Middle frontal gyrus (tissue), 1 donor: ENCODE measurements around the gene ACY1.

Source experiments
- DNase-seq: peaks from one replicate; pipeline ENCODE4 v3.0.0-alpha.2; 2015; ENCODE audit warnings: low spot score; ENCODE audit errors: extremely low spot score

The ACY1 gene

GRCh38 chr3:51945926-51946705, 37.2 kb upstream of the ACY1 start:
- no peak for DNase-seq

DNA sequence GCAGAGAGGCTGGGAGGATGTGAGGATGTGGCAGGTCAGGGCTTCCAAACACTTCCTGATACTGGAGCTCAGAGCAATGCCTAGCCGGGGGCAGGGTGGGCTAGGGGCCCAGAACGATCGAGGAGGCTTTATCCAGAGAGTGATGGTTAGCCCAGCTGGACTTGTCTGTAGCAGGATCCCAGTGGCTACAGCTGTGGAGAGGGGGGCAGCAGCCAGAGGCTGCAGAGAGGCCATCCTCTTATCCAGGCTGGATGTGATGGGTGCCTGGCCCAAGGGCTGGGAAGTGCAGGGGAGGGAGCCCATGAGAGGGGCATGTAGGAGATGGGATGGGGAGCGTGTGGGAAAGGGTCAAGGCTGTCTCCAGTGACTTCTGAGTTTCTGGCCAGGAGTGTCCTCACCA, 36.5 kb upstream of the ACY1 start:
- no peak for DNase-seq

GRCh38 chr3:51947215-51947900, 36.0 kb upstream of the ACY1 start:
- DNase-seq = no peak

- DNase-seq = no peak
Observed at GRCh38 chr3:51948016-51948580, 35.2 kb upstream of the ACY1 start.

GRCh38 chr3:51949121-51949520, 34.2 kb upstream of the ACY1 start:
- no peak for DNase-seq

DNA sequence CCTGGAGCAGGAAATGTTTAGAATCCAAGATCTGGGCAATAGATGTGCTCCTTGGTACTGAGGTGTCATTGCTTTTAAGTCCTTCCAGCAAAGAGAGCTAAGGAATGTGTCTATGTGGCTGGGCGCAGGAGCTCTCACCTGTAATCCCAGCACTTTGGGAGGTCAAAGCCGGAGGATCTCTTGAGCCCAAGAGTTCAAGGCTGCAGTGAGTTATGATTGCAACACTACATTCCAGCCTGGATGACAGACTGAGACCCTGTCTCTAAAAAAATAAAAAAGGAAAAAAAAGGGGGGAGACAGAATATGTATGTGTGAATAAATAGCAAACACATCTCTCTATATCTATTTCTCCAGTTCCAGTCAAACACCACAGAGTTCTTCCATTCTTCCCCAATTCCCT, 32.4 kb upstream of the ACY1 start:
- DNase-seq = no peak

- DNase-seq = no peak
Observed at GRCh38 chr3:51953445-51953844, 29.9 kb upstream of the ACY1 start.

DNA sequence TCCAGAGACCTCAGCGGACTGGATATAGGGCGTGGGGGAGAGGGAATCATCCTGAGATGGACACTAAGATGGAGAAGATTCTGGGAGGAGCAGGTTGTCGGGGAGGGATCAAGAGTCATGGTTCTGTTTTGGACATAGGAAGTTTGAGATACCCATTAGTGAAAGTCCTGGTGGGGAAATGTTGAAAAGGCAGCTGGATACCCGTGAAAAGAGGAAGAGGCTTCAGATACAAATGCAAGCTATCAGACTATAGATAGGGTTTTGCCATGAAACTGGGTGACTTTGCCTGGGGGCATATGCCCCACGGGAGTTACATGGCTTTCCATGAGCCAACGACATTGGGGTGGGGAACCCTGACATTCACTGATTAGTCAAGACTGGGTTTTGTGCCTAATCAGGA, 29.2 kb upstream of the ACY1 start:
- DNase-seq = no peak

DNA sequence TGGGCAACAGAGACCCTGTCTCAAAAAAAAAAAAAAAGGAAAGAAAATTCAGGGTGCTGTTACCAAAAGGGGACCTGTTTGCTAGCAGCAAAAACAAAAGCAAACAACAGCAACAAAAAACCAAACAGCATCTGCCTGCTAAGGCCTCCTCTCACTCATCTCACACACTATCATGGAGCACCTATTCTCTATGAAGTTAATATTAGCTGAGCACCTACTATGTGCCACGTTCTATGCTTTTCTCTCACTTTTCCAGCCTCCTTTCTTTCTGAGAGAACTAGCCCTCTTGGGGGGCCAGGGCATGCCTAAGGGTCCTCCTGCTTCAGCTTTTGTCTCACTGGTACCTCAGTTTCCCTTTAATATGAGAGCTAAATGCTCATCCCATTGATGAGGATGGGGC, 28.6 kb upstream of the ACY1 start:
- no peak for DNase-seq

- DNase-seq = peak; percentile 62
Observed at GRCh38 chr3:51955175-51955892, 28.0 kb upstream of the ACY1 start, which contains the start of gene GPR62. Gene GPR62, plus strand, starts transcription at chr3:51955381. Its CDS starts 272 bp downstream, at chr3:51955653.

DNA sequence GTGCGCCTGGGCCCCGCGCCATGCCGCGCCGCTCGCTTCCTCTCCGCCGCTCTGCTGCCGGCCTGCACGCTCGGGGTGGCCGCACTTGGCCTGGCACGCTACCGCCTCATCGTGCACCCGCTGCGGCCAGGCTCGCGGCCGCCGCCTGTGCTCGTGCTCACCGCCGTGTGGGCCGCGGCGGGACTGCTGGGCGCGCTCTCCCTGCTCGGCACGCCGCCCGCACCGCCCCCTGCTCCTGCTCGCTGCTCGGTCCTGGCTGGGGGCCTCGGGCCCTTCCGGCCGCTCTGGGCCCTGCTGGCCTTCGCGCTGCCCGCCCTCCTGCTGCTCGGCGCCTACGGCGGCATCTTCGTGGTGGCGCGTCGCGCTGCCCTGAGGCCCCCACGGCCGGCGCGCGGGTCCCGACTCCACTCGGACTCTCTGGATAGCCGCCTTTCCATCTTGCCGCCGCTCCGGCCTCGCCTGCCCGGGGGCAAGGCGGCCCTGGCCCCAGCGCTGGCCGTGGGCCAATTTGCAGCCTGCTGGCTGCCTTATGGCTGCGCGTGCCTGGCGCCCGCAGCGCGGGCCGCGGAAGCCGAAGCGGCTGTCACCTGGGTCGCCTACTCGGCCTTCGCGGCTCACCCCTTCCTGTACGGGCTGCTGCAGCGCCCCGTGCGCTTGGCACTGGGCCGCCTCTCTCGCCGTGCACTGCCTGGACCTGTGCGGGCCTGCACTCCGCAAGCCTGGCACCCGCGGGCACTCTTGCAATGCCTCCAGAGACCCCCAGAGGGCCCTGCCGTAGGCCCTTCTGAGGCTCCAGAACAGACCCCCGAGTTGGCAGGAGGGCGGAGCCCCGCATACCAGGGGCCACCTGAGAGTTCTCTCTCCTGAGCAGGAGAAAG, 27.2 kb upstream of the ACY1 start:
- DNase-seq = no peak

GRCh38 chr3:51957520-51958205, 25.7 kb upstream of the ACY1 start:
- no peak for DNase-seq

- DNase-seq = no peak
Observed at GRCh38 chr3:51958603-51959521, 24.5 kb upstream of the ACY1 start.

DNA sequence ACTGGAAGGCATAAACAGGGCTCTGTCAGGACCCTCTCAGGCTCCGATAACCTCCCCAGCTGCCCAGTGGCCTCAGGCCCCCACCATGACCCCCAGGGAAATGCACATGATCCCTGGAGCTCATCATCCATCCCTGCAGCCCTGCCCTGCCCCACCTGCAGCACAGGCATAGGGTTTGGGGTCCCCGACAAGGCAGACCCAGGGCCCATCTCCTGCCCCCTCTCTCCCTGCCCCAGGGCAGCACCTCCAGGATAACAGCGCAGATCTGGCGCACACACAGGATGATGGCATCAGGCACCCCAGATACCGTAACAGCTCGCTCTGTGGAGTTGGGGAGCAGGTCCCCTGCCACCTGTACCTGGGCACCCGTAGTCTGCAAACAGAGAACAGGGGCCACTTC, 23.7 kb upstream of the ACY1 start:
- no peak for DNase-seq

DNA sequence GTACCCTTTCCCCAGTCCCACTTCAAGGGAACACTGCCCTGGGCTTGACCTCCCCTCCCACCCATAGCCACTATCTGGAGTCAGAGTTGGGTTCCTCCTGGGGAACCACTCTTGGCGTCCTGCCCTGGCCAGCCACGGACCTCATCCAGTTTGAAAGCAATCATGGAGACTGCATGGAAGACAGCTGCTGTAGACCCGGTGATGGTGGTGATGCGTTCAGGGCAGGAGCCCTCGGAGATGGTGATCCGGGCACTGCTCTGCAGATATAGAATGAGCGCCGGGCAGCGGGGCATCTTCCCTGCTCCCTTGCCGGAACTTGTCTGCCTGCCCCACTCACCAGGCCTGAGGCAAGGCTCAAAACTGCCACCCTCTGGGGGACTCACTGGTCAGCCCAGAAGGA, 22.9 kb upstream of the ACY1 start:
- DNase-seq = no peak

DNA sequence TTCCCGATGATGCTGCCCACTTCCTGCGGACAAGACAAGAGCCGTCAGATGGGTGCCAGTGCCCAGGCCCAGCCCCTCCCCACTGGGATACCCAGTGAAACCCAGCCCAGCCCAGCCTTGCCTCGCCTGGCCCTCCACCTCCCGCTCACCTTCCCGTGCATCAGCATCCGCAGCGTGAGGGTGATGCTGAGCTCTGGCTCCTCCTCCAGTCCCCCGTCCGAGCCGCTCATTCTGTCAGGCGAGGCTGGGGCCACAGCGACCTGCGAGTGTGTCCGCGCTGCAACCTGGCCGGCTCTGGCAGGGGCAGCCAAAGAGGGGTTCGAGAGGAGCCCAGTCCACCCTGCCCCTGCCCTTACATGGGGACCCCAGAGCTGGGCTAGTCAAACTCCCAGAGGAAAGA, 22.3 kb upstream of the ACY1 start:
- DNase-seq = no peak

DNA sequence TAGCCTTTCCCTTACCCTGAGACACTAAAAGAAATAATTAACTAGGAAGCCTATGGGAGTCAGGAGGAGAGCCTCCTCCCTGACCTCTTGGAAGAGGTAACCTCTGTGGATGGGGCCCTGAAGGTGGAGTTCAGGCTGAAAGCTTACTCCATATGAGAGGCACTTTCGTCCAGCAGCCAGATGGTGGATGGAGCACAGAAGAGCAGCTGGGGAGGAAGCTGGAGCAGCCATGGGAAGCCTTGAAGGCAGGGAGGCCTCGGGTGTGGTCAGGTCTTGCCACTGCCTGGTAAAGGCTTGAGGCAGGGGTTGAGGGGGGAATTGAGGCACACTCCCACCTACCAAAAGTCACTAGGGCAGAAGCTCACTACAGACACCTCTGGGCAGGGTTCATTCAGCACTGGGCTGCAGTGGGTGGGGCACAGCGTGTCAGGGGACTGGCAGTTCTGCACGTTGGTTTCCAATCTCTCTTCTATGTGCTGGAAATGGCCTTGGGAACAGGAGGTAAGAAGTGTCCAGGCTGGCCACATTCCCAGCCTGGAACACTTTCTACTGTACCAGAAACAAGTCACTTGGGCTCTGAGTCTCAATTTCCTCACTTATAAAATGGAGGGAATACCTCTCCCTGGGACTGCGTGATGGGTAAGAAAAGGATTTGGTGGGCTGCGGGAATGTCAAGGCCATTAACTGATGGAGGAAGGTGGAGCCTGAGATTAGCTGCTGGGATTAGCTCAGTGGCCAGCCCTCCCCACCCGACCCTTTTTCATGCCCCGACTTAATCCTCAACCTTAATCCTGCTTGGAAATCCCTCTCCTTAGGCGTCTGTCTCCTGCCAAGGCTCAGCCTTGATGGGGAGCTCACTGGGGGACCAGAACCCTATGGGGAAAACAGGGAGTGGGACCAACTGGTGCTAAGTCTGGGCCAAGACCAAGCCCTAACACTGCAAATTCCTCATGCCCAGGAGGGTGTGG, 21.4 kb upstream of the ACY1 start:
- DNase-seq = no peak

- no peak for DNase-seq
Observed at GRCh38 chr3:51962854-51963530, 20.3 kb upstream of the ACY1 start.
